ENCODE measurements around the gene DLEU7.

The DLEU7 gene

GRCh38 chr13:50788551-50789210, 54.8 kb downstream of the DLEU7 start:
- DNase-seq, result no peak

- no peak for DNase-seq
Observed at GRCh38 chr13:50787316-50788195, 55.9 kb downstream of the DLEU7 start.

GRCh38 chr13:50783717-50784290, 59.7 kb downstream of the DLEU7 start:
- no peak for DNase-seq

GRCh38 chr13:50783066-50783465, 60.4 kb downstream of the DLEU7 start:
- DNase-seq, result no peak

- DNase-seq, result no peak
Observed at GRCh38 chr13:50780201-50781015, 63.1 kb downstream of the DLEU7 start.

- DNase-seq, result no peak
Observed at GRCh38 chr13:50779443-50780200, 63.9 kb downstream of the DLEU7 start.

Measured in SIG-M5 (cell line).